ENCODE data around the gene RNF224. TPM values are rescaled to one million over a fixed set of nuclear protein-coding genes. Genes with fewer than 3 reads are reported as not detected.

RNF224 gene
- total and polyA plus RNA-seq, 10 of the 15 experiments (the other 5 are each of a cell fraction or from before 2014, with no cell fraction given): not detected

- no peaks in the 10 kb centered on the region for H3K4me1 ChIP-seq (ENCODE audit: control insufficient read depth, insufficient read depth, low read length)
- 89% methylated on average over 18 of the region's 19 CpGs for WGBS (ENCODE audit: insufficient coverage, insufficient replicate concordance, low lambda C conversion rate, missing lambda C conversion rate)
- no peaks in the 10 kb centered on the region for H3K9me3 ChIP-seq (replicated peaks; ENCODE audit: control insufficient read depth, insufficient read depth, low read length)
- ChIA-PET SMC1A (ENCODE audit: uncharacterized antibody, unreplicated experiment) (no interaction called here), POLR2A (no interaction called here), CTCF (interaction anchor here (0.6 kb wide), 1 partner anchor 112 kb away, joined by 3 read pairs; no protein-coding TSS in a partner anchor), RAD21 (ENCODE audit: unreplicated experiment) (no interaction called here)
- no peak overlapping the region for H3K4me3 ChIP-seq
- H3K79me2 ChIP-seq (ENCODE audit: control insufficient read depth, insufficient read depth, low read length): no peaks in the 10 kb centered on the region
- ATAC-seq (no peak), DNase-seq (ENCODE audit: low read depth, low spot score) (no peak), FAIRE-seq (no peak)
- H3K27me3 ChIP-seq (replicated peaks in 1 of 2; ENCODE audit: control insufficient read depth in 2 of 2, insufficient read depth in 2 of 2, low read length in 1 of 2): no peaks in the 10 kb centered on the region
- peaks cover 7 to 23% of the 10 kb centered on the region in 2 experiments for H3K36me3 ChIP-seq (ENCODE audit: control insufficient read depth in 2 of 2, insufficient read depth in 2 of 2, low read length in 1 of 2)
- H2AFZ ChIP-seq (ENCODE audit: control insufficient read depth, low read depth, low read length): no peak overlapping the region
- intact Hi-C loops (cut with micrococcal nuclease; ENCODE audit: unreplicated experiment) (no loop called here), in situ Hi-C loops (cut with MboI) (no loop called here)
- TF ChIP-seq TCF7 (IDR thresholded peaks at IDR 0.05; ENCODE audit: borderline replicate concordance) (no peak), POLR2A (IDR thresholded peaks at IDR 0.05; ENCODE audit: low read depth, low read length) (0 out of 2 replicates have a peak, but pooled peaks have one; percentile 19), KAT2A (conservative IDR thresholded peaks at IDR 0.05; ENCODE audit: control insufficient read depth, low read depth, low read length) (no peak)
- no peak overlapping the region for H3K27ac ChIP-seq (ENCODE audit: control insufficient read depth, insufficient read depth)
- no TSS peak for BruUV-seq (replicated peaks)
- H3K9ac ChIP-seq (ENCODE audit: control insufficient read depth, insufficient read depth, low read length): no peak overlapping the region
- no peak overlapping the region for H3K4me2 ChIP-seq (ENCODE audit: control insufficient read depth, insufficient read depth)
- H4K20me1 ChIP-seq (ENCODE audit: control insufficient read depth, insufficient read depth): no peaks in the 10 kb centered on the region
Measured at GRCh38 chr9:137178939-137179630, 48.2 kb upstream of the RNF224 start.

- WGBS (ENCODE audit: insufficient coverage, insufficient replicate concordance, low lambda C conversion rate, missing lambda C conversion rate): 86% methylated on average over 17 of the region's 17 CpGs
- ChIA-PET SMC1A (ENCODE audit: uncharacterized antibody, unreplicated experiment) (no interaction called here), POLR2A (no interaction called here), CTCF (no interaction called here), RAD21 (ENCODE audit: unreplicated experiment) (no interaction called here)
- Histone ChIP-seq H3K4me3 (no peak overlapping the region), H3K36me3 (ENCODE audit: control insufficient read depth in 2 of 2, insufficient read depth in 2 of 2, low read length in 1 of 2) (peaks cover 7 to 26% of the 10 kb centered on the region in 2 experiments), H3K9me3 (replicated peaks; ENCODE audit: control insufficient read depth, insufficient read depth, low read length) (no peaks in the 10 kb centered on the region), H3K4me1 (ENCODE audit: control insufficient read depth, insufficient read depth, low read length) (no peaks in the 10 kb centered on the region), H3K9ac (ENCODE audit: control insufficient read depth, insufficient read depth, low read length) (no peak overlapping the region), H2AFZ (ENCODE audit: control insufficient read depth, low read depth, low read length) (no peak overlapping the region), H3K27ac (ENCODE audit: control insufficient read depth, insufficient read depth) (no peak overlapping the region), H4K20me1 (ENCODE audit: control insufficient read depth, insufficient read depth) (no peaks in the 10 kb centered on the region), H3K79me2 (ENCODE audit: control insufficient read depth, insufficient read depth, low read length) (no peaks in the 10 kb centered on the region), H3K27me3 (replicated peaks in 1 of 2; ENCODE audit: control insufficient read depth in 2 of 2, insufficient read depth in 2 of 2, low read length in 1 of 2) (no peaks in the 10 kb centered on the region), H3K4me2 (ENCODE audit: control insufficient read depth, insufficient read depth) (no peak overlapping the region)
- no peak for TF ChIP-seq TBL1XR1 (IDR thresholded peaks at IDR 0.05; ENCODE audit: low read depth, low read length)
- 0 out of 2 replicates have a peak, but pooled peaks have one; percentile 10 for TF ChIP-seq POLR2A (IDR thresholded peaks at IDR 0.05; ENCODE audit: low read depth, low read length)
- intact Hi-C loops (cut with micrococcal nuclease; ENCODE audit: unreplicated experiment): no loop called here
- FAIRE-seq: no peak
- DNase-seq (ENCODE audit: low read depth, low spot score): no peak
- in situ Hi-C loops (cut with MboI): no loop called here
- ATAC-seq: no peak
- BruUV-seq (replicated peaks): no TSS peak
Measured at GRCh38 chr9:137179761-137180160, 47.5 kb upstream of the RNF224 start.

Data from GM12878 (cell line).